HepG2 (cell line): ENCODE results near the gene TNIP3. TPM values are rescaled to one million over a fixed set of nuclear protein-coding genes. Genes with fewer than 3 reads are reported as not detected.

Source experiments
- ATAC-seq: fragments of 200-7000 bp; cut with Tn5 transposase; 3 replicates; pipeline ENCODE4 v1.9.1; 2020; ENCODE audit warnings: mild to moderate bottlenecking, moderate library complexity
- BruUV-seq: library from RNA; stranded (reverse); fragments of 400-500 nt; replicated peaks from 2 replicates; lab custom pipeline; 2021; lab: Mats Ljungman, UMichigan
- CTCF ChIA-PET: fragments of 300-600 bp; formaldehyde crosslinking; extraction: SDS; loops from one replicate; lab custom pipeline; 2021; ENCODE audit warnings: low total read pairs, inconsistent platforms, low intra/inter-chr PET ratio; lab: Yijun Ruan, JAX
- POLR2A ChIA-PET: fragments of 350-600 bp; sonication (Branson Sonifier 250); formaldehyde crosslinking; loops from one replicate; lab custom pipeline; 2020; ENCODE audit warnings: antibody characterized with exemption, inconsistent platforms; lab: Yijun Ruan, JAX
- DNase-seq: peaks from one replicate; pipeline ENCODE4 v3.0.0-alpha.2; 2015; ENCODE audit warnings: low spot score
- FAIRE-seq: peaks from 3 replicates; lab custom pipeline; 2011; peaks lifted over from hg19 to GRCh38; lab: Jason Lieb, UNC
- H2AFZ ChIP-seq: one replicate; pipeline ENCODE4 v1.6.1; 2011; ENCODE audit warnings: low read length, inconsistent platforms
- H3K27ac ChIP-seq: fragments of 300-600 bp; 3 replicates; pipeline ENCODE4 v1.8.0; 2011; ENCODE audit warnings: mixed run types, mild to moderate bottlenecking, mixed read lengths, low read length, inconsistent platforms; ENCODE audit not compliant: insufficient read depth; ENCODE audit errors: extremely low read length
- H3K27me3 ChIP-seq, 2 experiments: fragments of 200-600 bp in 1 of 2; 2 replicates in 1 of 2; 3 replicates in 1 of 2; pipeline versions ENCODE4 v1.6.0 to v1.8.0; 2011; ENCODE audit warnings: low read length in 2 of 2, mild to moderate bottlenecking in 2 of 2, moderate library complexity in 2 of 2, inconsistent platforms in 1 of 2; ENCODE audit not compliant: insufficient read depth in 2 of 2, control insufficient read depth in 1 of 2
- H3K36me3 ChIP-seq, 2 experiments: fragments of 200-600 bp in 1 of 2; replicated peaks in 1 of 2; 2 replicates in 1 of 2; 3 replicates in 1 of 2; pipeline versions ENCODE4 v1.5.1 to v1.8.0; 2011; ENCODE audit warnings: low read length in 2 of 2, inconsistent platforms in 1 of 2; ENCODE audit not compliant: insufficient read depth in 2 of 2, control insufficient read depth in 1 of 2
- H3K4me1 ChIP-seq: 2 replicates; pipeline ENCODE4 v1.5.1; 2012; ENCODE audit warnings: low read length, inconsistent platforms; ENCODE audit not compliant: insufficient read depth
- H3K4me2 ChIP-seq: 2 replicates; pipeline ENCODE4 v1.6.0; 2011; ENCODE audit warnings: low read depth, low read length, inconsistent platforms
- H3K4me3 ChIP-seq, 3 experiments: fragments of 200-600 bp in 1 of 3; sonication (generic), shearing (Covaris generic) in 1 of 3; replicated peaks in 1 of 3; 2 replicates each; pipeline ENCODE4 v1.5.1; 2011 to 2016; ENCODE audit warnings: low read length in 3 of 3, inconsistent platforms in 2 of 3, low read depth in 2 of 3, mild to moderate bottlenecking in 2 of 3, control low read depth in 1 of 3, mixed read lengths in 1 of 3; ENCODE audit not compliant: insufficient read depth in 1 of 3
- H3K79me2 ChIP-seq: one replicate; pipeline ENCODE4 v1.6.1; 2011; ENCODE audit warnings: low read length, inconsistent platforms; ENCODE audit not compliant: insufficient read depth
- H3K9ac ChIP-seq: 2 replicates; pipeline ENCODE4 v1.6.0; 2011; ENCODE audit warnings: mild to moderate bottlenecking, low read depth, low read length, inconsistent platforms; ENCODE audit not compliant: insufficient read depth
- H3K9me3 ChIP-seq: 2 replicates; pipeline ENCODE4 v1.5.1; 2012; ENCODE audit warnings: mild to moderate bottlenecking, low read length
- H4K20me1 ChIP-seq: 2 replicates; pipeline ENCODE4 v1.6.0; 2011; ENCODE audit warnings: inconsistent platforms, mild to moderate bottlenecking, low read length, moderate library complexity; ENCODE audit not compliant: insufficient read depth
- CBX5 ChIP-seq: sonication (generic); formaldehyde crosslinking; IDR thresholded peaks from 2 replicates; pipeline ENCODE4 v1.4.0; 2020; ENCODE audit warnings: missing genetic modification reagents, borderline replicate concordance
- DR1 ChIP-seq: sonication (generic); formaldehyde crosslinking; IDR thresholded peaks from 2 replicates; pipeline ENCODE4 v1.8.0; 2021; ENCODE audit warnings: mild to moderate bottlenecking, missing genetic modification reagents, inconsistent platforms
- HNRNPH1 ChIP-seq: fragments of 200-400 bp; formaldehyde crosslinking; optimal IDR thresholded peaks from 2 replicates; pipeline ENCODE3; 2017; ENCODE audit warnings: mild to moderate bottlenecking, low read depth, low read length
- JUN ChIP-seq: sonication (generic); formaldehyde crosslinking; IDR thresholded peaks from 2 replicates; pipeline ENCODE4 v1.4.0; 2020; ENCODE audit warnings: mild to moderate bottlenecking, missing genetic modification reagents
- KAT2B ChIP-seq: fragments of 150-350 bp; IDR thresholded peaks from 2 replicates; pipeline ENCODE4 v1.6.1; 2014; ENCODE audit warnings: low read depth, low read length, borderline replicate concordance
- NKX3-1 ChIP-seq: sonication (generic); formaldehyde crosslinking; IDR thresholded peaks from 2 replicates; pipeline ENCODE4 v1.5.0; 2020; ENCODE audit warnings: missing genetic modification reagents
- PPARG ChIP-seq: conservative IDR thresholded peaks from 2 replicates; pipeline ENCODE4 v1.6.1; 2016; ENCODE audit warnings: missing biosample characterization, missing genetic modification reagents
- RARA ChIP-seq: IDR thresholded peaks from 2 replicates; pipeline ENCODE4 v1.6.1; 2016; ENCODE audit warnings: missing genetic modification reagents, missing compliant biosample characterization
- RCOR2 ChIP-seq: IDR thresholded peaks from 2 replicates; pipeline ENCODE4 v1.6.1; 2016; ENCODE audit warnings: missing biosample characterization, missing genetic modification reagents
- REPIN1 ChIP-seq: sonication (generic); formaldehyde crosslinking; IDR thresholded peaks from 2 replicates; pipeline ENCODE4 v1.8.0; 2022; ENCODE audit warnings: missing genetic modification reagents, low read depth, mild to moderate bottlenecking, borderline replicate concordance
- SKI ChIP-seq: fragments of 450-650 bp; IDR thresholded peaks from one replicate; pipeline ENCODE4 v1.6.1; 2018; ENCODE audit warnings: mild to moderate bottlenecking; ENCODE audit not compliant: partially characterized antibody
- SUZ12 ChIP-seq: fragments of 150-350 bp; IDR thresholded peaks from 2 replicates; pipeline ENCODE4 v1.6.1; 2014; ENCODE audit warnings: low read depth, low read length
- THYN1 ChIP-seq: sonication (generic); formaldehyde crosslinking; IDR thresholded peaks from 2 replicates; pipeline ENCODE4 v1.8.1; 2023; ENCODE audit warnings: low read depth, mild to moderate bottlenecking, moderate library complexity, missing genetic modification reagents, borderline replicate concordance
- ZFYVE20 ChIP-seq: sonication (generic); formaldehyde crosslinking; IDR thresholded peaks from 2 replicates; pipeline ENCODE4 v1.8.0; 2023; ENCODE audit warnings: low read depth, mild to moderate bottlenecking, moderate library complexity, missing genetic modification reagents, borderline replicate concordance
- ZNF124 ChIP-seq: sonication (generic); formaldehyde crosslinking; IDR thresholded peaks from 2 replicates; pipeline ENCODE4 v1.4.0; 2020; ENCODE audit warnings: missing genetic modification reagents
- ZNF17 ChIP-seq: sonication (generic); formaldehyde crosslinking; IDR thresholded peaks from 2 replicates; pipeline ENCODE4 v1.5.0; 2020; ENCODE audit warnings: mild to moderate bottlenecking, missing genetic modification reagents
- ZNF790 ChIP-seq: sonication (generic); formaldehyde crosslinking; IDR thresholded peaks from 2 replicates; pipeline ENCODE4 v1.8.0; 2022; ENCODE audit warnings: missing genetic modification reagents, mild to moderate bottlenecking, borderline replicate concordance
- ZNF878 ChIP-seq: sonication (generic); formaldehyde crosslinking; IDR thresholded peaks from 2 replicates; pipeline ENCODE4 v1.8.1; 2023; ENCODE audit warnings: mild to moderate bottlenecking, missing genetic modification reagents, moderate library complexity
- WGBS: methylation state at CpG from one replicate; pipeline ENCODE4 v1.1.6; 2017; ENCODE audit warnings: low lambda C conversion rate; 5-methylcytosine and 5-hydroxymethylcytosine counted together
- in situ Hi-C: cut with HindIII; loops from 2 replicates; pipeline ENCODE4 v1.10.0; 2017; ENCODE audit warnings: low pct_unique_long_range_greater_than_20kb; ENCODE audit not compliant: extremely low pct_ligation_motif_present
- intact Hi-C: fragments of 100-400 bp; cut with micrococcal nuclease; formaldehyde crosslinking; loops from one replicate; pipeline ENCODE4 v1.10.0; 2022; ENCODE audit not compliant: unreplicated experiment
- polyA plus RNA-seq, 8 experiments: library from polyadenylated mRNA; depleted of rRNA in 3 of 8; stranded (reverse) in 7 of 8; unstranded in 1 of 8; fragments of >200 nt; fragmentation: Illumina TruSeq in 4 of 8; extraction: Trizol in 4 of 8; gene quantifications; 2 replicates each; pipeline versions ENCODE4 v1.2.1 to v1.2.3, GENCODE V29; 2011 to 2016; ENCODE audit warnings: low read depth in 4 of 8, missing spikeins in 1 of 8, mixed read lengths in 1 of 8; ENCODE audit not compliant: insufficient read depth in 1 of 8
- total RNA-seq, 5 experiments: library from RNA; depleted of rRNA; stranded (reverse); fragments of >200 nt; fragmentation: Illumina TruSeq; extraction: Trizol; gene quantifications; 2 replicates each; pipeline ENCODE4 v1.2.3, GENCODE V29; 2016; ENCODE audit warnings: low read depth in 1 of 5
- TF ChIP-seq, protein P1 (sequence below): sonication (generic); formaldehyde crosslinking; IDR thresholded peaks from 2 replicates; pipeline ENCODE4 v1.5.1; 2020; ENCODE audit warnings: missing genetic modification reagents, mild to moderate bottlenecking, borderline replicate concordance
- TF ChIP-seq, protein P2 (sequence below): sonication (generic); formaldehyde crosslinking; IDR thresholded peaks from 2 replicates; pipeline ENCODE4 v1.5.0; 2020; ENCODE audit warnings: missing genetic modification reagents

TNIP3 gene
- total and polyA plus RNA-seq, 2 of the 13 experiments (the other 11 are each of a cell fraction or from before 2014, with no cell fraction given) = not detected

DNA sequence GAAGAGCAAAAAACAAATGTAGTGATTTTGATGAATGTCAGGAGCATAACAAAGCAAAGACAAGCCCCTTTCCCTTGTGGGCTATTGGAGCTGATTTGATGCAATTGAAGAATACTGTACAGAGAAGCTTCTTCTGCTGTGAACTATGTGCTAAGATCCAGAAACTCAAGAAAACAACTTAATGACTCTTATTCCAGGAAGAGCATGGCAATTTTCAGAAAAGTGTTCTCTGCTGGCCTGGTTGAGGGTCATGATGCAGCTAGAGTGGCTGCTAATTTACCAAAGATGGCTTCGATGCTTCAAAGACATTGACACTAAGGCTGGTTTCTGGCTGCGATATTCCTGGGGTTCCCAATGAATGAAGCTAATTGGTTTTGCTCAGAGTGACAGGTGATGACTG is 45.8 kb downstream of the TNIP3 start:
- H3K4me3 ChIP-seq = no peak overlapping the region
- H3K36me3 ChIP-seq = no peaks in the 10 kb centered on the region
- CTCF ChIA-PET = no interaction called here
- H3K9ac ChIP-seq = no peak overlapping the region
- intact Hi-C loops (no loop called here), in situ Hi-C loops (no loop called here)
- no TSS peak for BruUV-seq
- no peaks in the 10 kb centered on the region for H3K79me2 ChIP-seq
- 22% methylated on average over 1 of the region's 2 CpGs for WGBS
- no peak for FAIRE-seq
- no peak for DNase-seq
- no peak overlapping the region for H3K27ac ChIP-seq
- no peaks in the 10 kb centered on the region for H4K20me1 ChIP-seq
- TF ChIP-seq ZNF17 (no peak), ZNF124 (no peak), REPIN1 (CRISPR knock-in tag) (no peak), KAT2B (no peak), HNRNPH1 (no peak), THYN1 (CRISPR knock-in tag) (no peak), SKI (no peak), DR1 (CRISPR knock-in tag) (no peak), RARA (CRISPR knock-in tag) (no peak), RCOR2 (no peak), SUZ12 (no peak), JUN (CRISPR knock-in tag) (no peak), ZNF878 (no peak), ZNF790 (no peak), CBX5 (CRISPR knock-in tag) (no peak), ZFYVE20 (CRISPR knock-in tag) (no peak), NKX3-1 (CRISPR knock-in tag) (no peak), PPARG (CRISPR knock-in tag) (no peak)
- TF ChIP-seq, protein P1, sequence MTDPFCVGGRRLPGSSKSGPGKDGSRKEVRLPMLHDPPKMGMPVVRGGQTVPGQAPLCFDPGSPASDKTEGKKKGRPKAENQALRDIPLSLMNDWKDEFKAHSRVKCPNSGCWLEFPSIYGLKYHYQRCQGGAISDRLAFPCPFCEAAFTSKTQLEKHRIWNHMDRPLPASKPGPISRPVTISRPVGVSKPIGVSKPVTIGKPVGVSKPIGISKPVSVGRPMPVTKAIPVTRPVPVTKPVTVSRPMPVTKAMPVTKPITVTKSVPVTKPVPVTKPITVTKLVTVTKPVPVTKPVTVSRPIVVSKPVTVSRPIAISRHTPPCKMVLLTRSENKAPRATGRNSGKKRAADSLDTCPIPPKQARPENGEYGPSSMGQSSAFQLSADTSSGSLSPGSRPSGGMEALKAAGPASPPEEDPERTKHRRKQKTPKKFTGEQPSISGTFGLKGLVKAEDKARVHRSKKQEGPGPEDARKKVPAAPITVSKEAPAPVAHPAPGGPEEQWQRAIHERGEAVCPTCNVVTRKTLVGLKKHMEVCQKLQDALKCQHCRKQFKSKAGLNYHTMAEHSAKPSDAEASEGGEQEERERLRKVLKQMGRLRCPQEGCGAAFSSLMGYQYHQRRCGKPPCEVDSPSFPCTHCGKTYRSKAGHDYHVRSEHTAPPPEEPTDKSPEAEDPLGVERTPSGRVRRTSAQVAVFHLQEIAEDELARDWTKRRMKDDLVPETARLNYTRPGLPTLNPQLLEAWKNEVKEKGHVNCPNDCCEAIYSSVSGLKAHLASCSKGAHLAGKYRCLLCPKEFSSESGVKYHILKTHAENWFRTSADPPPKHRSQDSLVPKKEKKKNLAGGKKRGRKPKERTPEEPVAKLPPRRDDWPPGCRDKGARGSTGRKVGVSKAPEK (CRISPR knock-in tag) = no peak
- TF ChIP-seq, protein P2, sequence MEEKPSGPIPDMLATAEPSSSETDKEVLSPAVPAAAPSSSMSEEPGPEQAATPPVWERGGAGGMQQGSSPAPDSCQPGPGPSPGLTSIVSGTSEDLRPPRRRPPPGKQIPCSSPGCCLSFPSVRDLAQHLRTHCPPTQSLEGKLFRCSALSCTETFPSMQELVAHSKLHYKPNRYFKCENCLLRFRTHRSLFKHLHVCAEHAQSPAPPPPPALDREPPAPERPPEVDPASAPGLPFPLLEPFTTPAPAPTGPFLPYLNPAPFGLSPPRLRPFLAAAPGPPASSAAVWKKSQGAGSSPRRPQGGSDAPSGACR (CRISPR knock-in tag) = no peak
- ATAC-seq = no peak
- POLR2A ChIA-PET = no interaction called here
- H3K9me3 ChIP-seq = no peaks in the 10 kb centered on the region
- no peak overlapping the region for H2AFZ ChIP-seq
- no peaks in the 10 kb centered on the region for H3K4me1 ChIP-seq
- H3K4me2 ChIP-seq = no peak overlapping the region
- no peaks in the 10 kb centered on the region; a peak in 1 of 5 replicates for H3K27me3 ChIP-seq
